Measurements from ENCODE around the gene VEGFD. TPM values are rescaled to one million over a fixed set of nuclear protein-coding genes. Genes with fewer than 3 reads are reported as not detected.

The VEGFD gene
- total RNA-seq, 1 experiment from 2014 or later, result 0.62 TPM

- TF ChIP-seq EZH2 (IDR thresholded peaks at IDR 0.05; ENCODE audit: borderline replicate concordance, low read depth, low read length, poor library complexity, severe bottlenecking), result no peak
- TF ChIP-seq CTCF (conservative IDR thresholded peaks at IDR 0.05; ENCODE audit: low read depth, low read length), result no peak
- no TSS peak for BruUV-seq (replicated peaks)
- Histone ChIP-seq H3K27ac (ENCODE audit: low read depth, low read length, poor library complexity, severe bottlenecking) (no peak overlapping the region), H3K36me3 (ENCODE audit: insufficient read depth, low read length, poor library complexity, severe bottlenecking) (peaks cover 6% of the 10 kb centered on the region), H3K9me3 (ENCODE audit: low read depth, low read length, poor library complexity, severe bottlenecking) (peaks cover 6% of the 10 kb centered on the region), H3K4me3 (ENCODE audit: low read depth, low read length, poor library complexity, severe bottlenecking) (no peak overlapping the region), H3K27me3 (replicated peaks; ENCODE audit: insufficient read depth, low read depth, low read length, poor library complexity) (peaks cover 4% of the 10 kb centered on the region), H3K4me1 (ENCODE audit: insufficient read depth, low read length, poor library complexity, severe bottlenecking) (no peaks in the 10 kb centered on the region)
- no peak for DNase-seq (ENCODE audit: low spot score)
- ChIA-PET CTCF (no interaction called here), POLR2A (ENCODE audit: low non-redundant PET) (no interaction called here)
- intact Hi-C loops (cut with micrococcal nuclease; ENCODE audit: unreplicated experiment), result no loop called here
Measured at GRCh38 chrX:15416133-15416993, 32.1 kb upstream of the VEGFD start.

- no TSS peak for BruUV-seq (replicated peaks)
- no peak for DNase-seq (ENCODE audit: low spot score)
- Histone ChIP-seq H3K36me3 (ENCODE audit: insufficient read depth, low read length, poor library complexity, severe bottlenecking) (peaks cover 6% of the 10 kb centered on the region), H3K9me3 (ENCODE audit: low read depth, low read length, poor library complexity, severe bottlenecking) (peaks cover 6% of the 10 kb centered on the region), H3K4me3 (ENCODE audit: low read depth, low read length, poor library complexity, severe bottlenecking) (no peak overlapping the region), H3K4me1 (ENCODE audit: insufficient read depth, low read length, poor library complexity, severe bottlenecking) (no peaks in the 10 kb centered on the region), H3K27ac (ENCODE audit: low read depth, low read length, poor library complexity, severe bottlenecking) (no peak overlapping the region), H3K27me3 (replicated peaks; ENCODE audit: insufficient read depth, low read depth, low read length, poor library complexity) (peaks cover 4% of the 10 kb centered on the region)
- ChIA-PET POLR2A (ENCODE audit: low non-redundant PET) (no interaction called here), CTCF (no interaction called here)
- TF ChIP-seq EZH2 (IDR thresholded peaks at IDR 0.05; ENCODE audit: borderline replicate concordance, low read depth, low read length, poor library complexity, severe bottlenecking), result no peak
- no peak for TF ChIP-seq CTCF (conservative IDR thresholded peaks at IDR 0.05; ENCODE audit: low read depth, low read length)
- intact Hi-C loops (cut with micrococcal nuclease; ENCODE audit: unreplicated experiment), result no loop called here
Measured at GRCh38 chrX:15413101-15413500, 28.9 kb upstream of the VEGFD start.

GRCh38 chrX:15410947-15411346 lies 26.7 kb upstream of the VEGFD start:
- no TSS peak for BruUV-seq (replicated peaks)
- TF ChIP-seq EZH2 (IDR thresholded peaks at IDR 0.05; ENCODE audit: borderline replicate concordance, low read depth, low read length, poor library complexity, severe bottlenecking) (no peak), CTCF (conservative IDR thresholded peaks at IDR 0.05; ENCODE audit: low read depth, low read length) (no peak)
- Histone ChIP-seq H3K27ac (ENCODE audit: low read depth, low read length, poor library complexity, severe bottlenecking) (no peak overlapping the region), H3K27me3 (replicated peaks; ENCODE audit: insufficient read depth, low read depth, low read length, poor library complexity) (peaks cover 4% of the 10 kb centered on the region), H3K9me3 (ENCODE audit: low read depth, low read length, poor library complexity, severe bottlenecking) (no peaks in the 10 kb centered on the region), H3K4me1 (ENCODE audit: insufficient read depth, low read length, poor library complexity, severe bottlenecking) (peaks cover 3% of the 10 kb centered on the region), H3K4me3 (ENCODE audit: low read depth, low read length, poor library complexity, severe bottlenecking) (no peak overlapping the region), H3K36me3 (ENCODE audit: insufficient read depth, low read length, poor library complexity, severe bottlenecking) (no peaks in the 10 kb centered on the region)
- intact Hi-C loops (cut with micrococcal nuclease; ENCODE audit: unreplicated experiment), result no loop called here
- no peak for DNase-seq (ENCODE audit: low spot score)
- POLR2A ChIA-PET (ENCODE audit: low non-redundant PET), result no interaction called here
- CTCF ChIA-PET, result no interaction called here

Data from A673 (cell line).